K562 (cell line): ENCODE data around the gene SMARCC1. TPM values are rescaled to one million over a fixed set of nuclear protein-coding genes. Genes with fewer than 3 reads are reported as not detected.

ENCODE experiments used
- BDP1 ChIP-seq: IDR thresholded peaks from 3 replicates; pipeline ENCODE4 v1.6.1; 2011; ENCODE audit not compliant: insufficient read length, insufficient read depth
- CHD2 ChIP-seq: IDR thresholded peaks from 2 replicates; pipeline ENCODE4 v1.6.1; 2011; ENCODE audit warnings: low read depth, low read length
- MAFF ChIP-seq: IDR thresholded peaks from 2 replicates; pipeline ENCODE4 v1.6.1; 2012; ENCODE audit warnings: low read length, improper control_type of control experiment
- TEAD2 ChIP-seq: fragments of 450-650 bp; IDR thresholded peaks from 2 replicates; pipeline ENCODE4 v1.6.1; 2016; ENCODE audit warnings: missing genetic modification characterization, control low read depth, missing compliant biosample characterization
- polyA plus RNA-seq, 8 experiments: library from polyadenylated mRNA; depleted of rRNA in 4 of 8; stranded (reverse) in 5 of 8; unstranded in 3 of 8; fragments of >200 nt; fragmentation: Nextera tagmentation in 2 of 8; fragmentation: Illumina TruSeq in 1 of 8; extraction: Ambion mirVana in 2 of 8; extraction: Trizol in 1 of 8; gene quantifications; 2 replicates each; pipeline versions ENCODE4 v1.2.1 to v1.2.3, GENCODE V29; 2011 to 2014; ENCODE audit warnings: inconsistent platforms in 1 of 8, missing spikeins in 1 of 8
- total RNA-seq, 7 experiments: library from RNA; depleted of rRNA in 6 of 7; stranded (reverse); fragments of >200 nt in 6 of 7; fragmentation: Illumina TruSeq in 2 of 7; extraction: Trizol in 2 of 7; gene quantifications; 2 replicates each; pipeline versions ENCODE4 v1.2.1 to v1.2.3, GENCODE V29; 2011 to 2021; ENCODE audit warnings: low replicate concordance in 1 of 7
- TF ChIP-seq, protein P1 (sequence below): IDR thresholded peaks from 3 replicates; pipeline ENCODE4 v1.6.1; 2011; ENCODE audit warnings: borderline replicate concordance, mild to moderate bottlenecking; ENCODE audit not compliant: insufficient read length, insufficient read depth
- TF ChIP-seq, protein P2 (sequence below), 2 experiments: fragments of 450-650 bp in 1 of 2; sonication (generic) in 1 of 2; formaldehyde crosslinking in 1 of 2; IDR thresholded peaks; 2 replicates each; pipeline versions ENCODE4 v1.7.1 to v1.9.0; 2016 to 2022; ENCODE audit warnings: inconsistent platforms in 1 of 2, mild to moderate bottlenecking in 1 of 2, missing genetic modification reagents in 1 of 2
- TF ChIP-seq, protein P3 (sequence below), 2 experiments: fragments of 450-650 bp; IDR thresholded peaks; 2 replicates each; pipeline ENCODE4 v1.6.1; 2016; ENCODE audit warnings: mild to moderate bottlenecking in 2 of 2, borderline replicate concordance in 1 of 2, low read depth in 1 of 2, moderate library complexity in 1 of 2

SMARCC1 gene
- total and polyA plus RNA-seq, 9 of the 15 experiments (the other 6 are each of a cell fraction or from before 2014, with no cell fraction given) = 20.7 to 199 (median 66.0) TPM

DNA sequence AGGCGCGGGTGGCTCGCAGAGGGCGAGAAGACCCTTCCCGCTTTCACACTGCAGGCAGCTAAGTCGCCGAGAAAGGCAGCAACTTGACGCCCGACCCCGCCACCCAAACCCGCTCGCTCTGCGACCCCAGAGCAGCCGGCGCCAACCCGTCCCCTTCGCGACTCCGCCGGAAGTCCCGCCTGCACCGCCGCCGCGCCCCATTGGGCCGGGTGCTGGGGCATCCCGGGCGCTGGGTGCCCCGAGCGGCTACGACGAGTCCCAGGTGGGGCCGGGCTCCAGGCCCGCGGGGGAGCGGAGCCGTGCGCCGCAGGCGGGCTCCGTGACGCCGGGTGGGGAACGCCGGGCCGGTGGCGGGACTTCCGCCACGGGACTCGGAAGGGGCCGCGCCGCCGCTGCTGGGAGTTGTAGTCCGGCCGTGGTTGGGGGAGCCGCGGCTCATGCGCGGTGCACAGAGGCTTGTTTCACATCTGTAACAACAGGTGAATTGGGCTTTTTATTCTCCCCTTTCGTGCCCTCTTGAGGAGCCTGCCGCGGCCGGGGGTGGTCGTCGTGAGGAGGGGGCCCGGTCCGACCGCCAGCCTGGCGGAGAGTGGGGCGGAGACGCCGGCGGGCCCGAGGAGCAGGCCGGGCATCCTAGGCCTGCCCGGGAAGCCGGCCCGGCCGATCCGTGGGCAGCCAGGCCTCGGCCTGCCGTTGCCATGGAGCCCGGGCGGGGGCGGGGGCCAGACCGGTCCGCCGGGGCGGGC lies 21.2 kb upstream of the SMARCC1 start, which contains the start of gene DHX30 (continued):
- TF ChIP-seq, protein P1, sequence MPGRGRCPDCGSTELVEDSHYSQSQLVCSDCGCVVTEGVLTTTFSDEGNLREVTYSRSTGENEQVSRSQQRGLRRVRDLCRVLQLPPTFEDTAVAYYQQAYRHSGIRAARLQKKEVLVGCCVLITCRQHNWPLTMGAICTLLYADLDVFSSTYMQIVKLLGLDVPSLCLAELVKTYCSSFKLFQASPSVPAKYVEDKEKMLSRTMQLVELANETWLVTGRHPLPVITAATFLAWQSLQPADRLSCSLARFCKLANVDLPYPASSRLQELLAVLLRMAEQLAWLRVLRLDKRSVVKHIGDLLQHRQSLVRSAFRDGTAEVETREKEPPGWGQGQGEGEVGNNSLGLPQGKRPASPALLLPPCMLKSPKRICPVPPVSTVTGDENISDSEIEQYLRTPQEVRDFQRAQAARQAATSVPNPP = no peak
- 0 out of 2 replicates have a peak, but pooled peaks have one; percentile 27 for TF ChIP-seq CHD2
- TF ChIP-seq, protein P2, sequence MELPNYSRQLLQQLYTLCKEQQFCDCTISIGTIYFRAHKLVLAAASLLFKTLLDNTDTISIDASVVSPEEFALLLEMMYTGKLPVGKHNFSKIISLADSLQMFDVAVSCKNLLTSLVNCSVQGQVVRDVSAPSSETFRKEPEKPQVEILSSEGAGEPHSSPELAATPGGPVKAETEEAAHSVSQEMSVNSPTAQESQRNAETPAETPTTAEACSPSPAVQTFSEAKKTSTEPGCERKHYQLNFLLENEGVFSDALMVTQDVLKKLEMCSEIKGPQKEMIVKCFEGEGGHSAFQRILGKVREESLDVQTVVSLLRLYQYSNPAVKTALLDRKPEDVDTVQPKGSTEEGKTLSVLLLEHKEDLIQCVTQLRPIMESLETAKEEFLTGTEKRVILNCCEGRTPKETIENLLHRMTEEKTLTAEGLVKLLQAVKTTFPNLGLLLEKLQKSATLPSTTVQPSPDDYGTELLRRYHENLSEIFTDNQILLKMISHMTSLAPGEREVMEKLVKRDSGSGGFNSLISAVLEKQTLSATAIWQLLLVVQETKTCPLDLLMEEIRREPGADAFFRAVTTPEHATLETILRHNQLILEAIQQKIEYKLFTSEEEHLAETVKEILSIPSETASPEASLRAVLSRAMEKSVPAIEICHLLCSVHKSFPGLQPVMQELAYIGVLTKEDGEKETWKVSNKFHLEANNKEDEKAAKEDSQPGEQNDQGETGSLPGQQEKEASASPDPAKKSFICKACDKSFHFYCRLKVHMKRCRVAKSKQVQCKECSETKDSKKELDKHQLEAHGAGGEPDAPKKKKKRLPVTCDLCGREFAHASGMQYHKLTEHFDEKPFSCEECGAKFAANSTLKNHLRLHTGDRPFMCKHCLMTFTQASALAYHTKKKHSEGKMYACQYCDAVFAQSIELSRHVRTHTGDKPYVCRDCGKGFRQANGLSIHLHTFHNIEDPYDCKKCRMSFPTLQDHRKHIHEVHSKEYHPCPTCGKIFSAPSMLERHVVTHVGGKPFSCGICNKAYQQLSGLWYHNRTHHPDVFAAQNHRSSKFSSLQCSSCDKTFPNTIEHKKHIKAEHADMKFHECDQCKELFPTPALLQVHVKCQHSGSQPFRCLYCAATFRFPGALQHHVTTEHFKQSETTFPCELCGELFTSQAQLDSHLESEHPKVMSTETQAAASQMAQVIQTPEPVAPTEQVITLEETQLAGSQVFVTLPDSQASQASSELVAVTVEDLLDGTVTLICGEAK (IDR thresholded peaks at IDR 0.05) = peak; percentile 96
- TF ChIP-seq, protein P2 (CRISPR knock-in tag; IDR thresholded peaks at IDR 0.05) = no peak
- TF ChIP-seq MAFF = no peak
- TF ChIP-seq BDP1 = no peak
- no peak for TF ChIP-seq TEAD2
- TF ChIP-seq, protein P3, sequence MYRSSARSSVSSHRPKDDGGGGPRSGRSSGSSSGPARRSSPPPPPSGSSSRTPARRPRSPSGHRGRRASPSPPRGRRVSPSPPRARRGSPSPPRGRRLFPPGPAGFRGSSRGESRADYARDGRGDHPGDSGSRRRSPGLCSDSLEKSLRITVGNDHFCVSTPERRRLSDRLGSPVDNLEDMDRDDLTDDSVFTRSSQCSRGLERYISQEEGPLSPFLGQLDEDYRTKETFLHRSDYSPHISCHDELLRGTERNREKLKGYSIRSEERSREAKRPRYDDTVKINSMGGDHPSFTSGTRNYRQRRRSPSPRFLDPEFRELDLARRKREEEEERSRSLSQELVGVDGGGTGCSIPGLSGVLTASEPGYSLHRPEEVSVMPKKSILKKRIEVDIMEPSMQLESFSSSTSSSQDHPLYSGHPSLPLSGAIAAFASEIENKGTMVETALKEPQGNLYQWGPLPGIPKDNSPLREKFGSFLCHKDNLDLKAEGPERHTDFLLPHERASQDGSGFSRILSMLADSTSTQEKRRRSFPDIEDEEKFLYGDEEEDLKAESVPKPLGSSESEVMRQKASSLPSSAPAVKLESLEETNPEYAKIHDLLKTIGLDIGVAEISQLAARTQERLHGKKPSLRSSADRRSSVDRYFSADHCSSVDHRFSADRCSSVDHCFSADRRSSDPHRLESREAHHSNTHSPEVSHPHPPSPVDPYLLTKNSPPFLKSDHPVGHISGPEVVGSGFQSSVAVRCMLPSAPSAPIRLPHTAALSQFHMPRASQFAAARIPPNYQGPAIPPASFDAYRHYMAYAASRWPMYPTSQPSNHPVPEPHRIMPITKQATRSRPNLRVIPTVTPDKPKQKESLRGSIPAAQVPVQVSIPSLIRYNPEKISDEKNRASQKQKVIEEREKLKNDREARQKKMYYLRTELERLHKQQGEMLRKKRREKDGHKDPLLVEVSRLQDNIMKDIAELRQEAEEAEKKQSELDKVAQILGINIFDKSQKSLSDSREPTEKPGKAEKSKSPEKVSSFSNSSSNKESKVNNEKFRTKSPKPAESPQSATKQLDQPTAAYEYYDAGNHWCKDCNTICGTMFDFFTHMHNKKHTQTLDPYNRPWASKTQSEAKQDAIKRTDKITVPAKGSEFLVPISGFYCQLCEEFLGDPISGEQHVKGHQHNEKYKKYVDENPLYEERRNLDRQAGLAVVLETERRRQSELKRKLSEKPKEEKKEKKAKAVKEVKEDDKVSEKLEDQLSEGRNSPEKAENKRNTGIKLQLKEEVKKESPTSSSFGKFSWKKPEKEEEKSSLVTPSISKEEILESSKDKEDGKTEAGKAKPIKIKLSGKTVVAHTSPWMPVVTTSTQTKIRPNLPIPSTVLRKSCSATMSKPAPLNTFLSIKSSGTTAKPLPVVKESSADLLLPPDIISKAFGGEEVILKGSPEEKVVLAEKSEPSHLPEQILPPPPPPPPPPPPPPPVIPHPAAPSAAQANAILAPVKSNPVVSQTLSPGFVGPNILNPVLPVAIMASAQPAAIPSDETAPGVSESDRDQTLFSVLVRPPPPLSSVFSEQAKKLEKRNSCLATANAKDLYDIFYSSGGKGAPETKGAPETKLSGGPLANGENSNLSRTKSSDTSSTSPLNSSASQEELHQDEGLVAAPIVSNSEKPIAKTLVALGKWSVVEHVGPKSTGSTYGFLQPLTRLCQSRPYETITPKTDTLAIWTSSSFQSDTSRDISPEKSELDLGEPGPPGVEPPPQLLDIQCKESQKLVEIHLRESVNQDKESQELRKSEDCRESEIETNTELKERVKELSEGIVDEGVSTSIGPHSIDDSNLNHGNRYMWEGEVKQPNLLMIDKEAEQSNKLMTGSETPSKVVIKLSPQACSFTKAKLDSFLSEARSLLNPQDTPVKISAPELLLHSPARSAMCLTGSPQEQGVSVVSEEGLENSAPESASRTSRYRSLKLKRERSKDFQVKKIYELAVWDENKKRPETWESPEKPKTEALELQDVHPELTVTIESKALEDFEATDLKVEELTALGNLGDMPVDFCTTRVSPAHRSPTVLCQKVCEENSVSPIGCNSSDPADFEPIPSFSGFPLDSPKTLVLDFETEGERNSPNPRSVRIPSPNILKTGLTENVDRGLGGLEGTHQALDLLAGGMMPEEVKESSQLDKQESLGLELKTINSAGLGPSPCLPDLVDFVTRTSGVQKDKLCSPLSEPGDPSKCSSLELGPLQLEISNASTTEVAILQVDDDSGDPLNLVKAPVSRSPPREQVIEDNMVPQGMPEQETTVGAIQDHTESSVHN (IDR thresholded peaks at IDR 0.05; ENCODE audit: borderline replicate concordance in 1 of 2, low read depth in 1 of 2) = no peak
